ENCODE measurements around the gene LARP1. TPM values are rescaled to one million over a fixed set of nuclear protein-coding genes. Genes with fewer than 3 reads are reported as not detected.
"Not testable (repeated sequence)": the region's sequence is repeated elsewhere in the genome, so short reads cannot be mapped to it uniquely, and the experiment has no call there.

Gene LARP1
- total RNA-seq, 1 donor from 2014 or later, result 24.0 TPM

GRCh38 chr5:154721481-154722058 is 33.6 kb upstream of the LARP1 start:
- H3K4me3 ChIP-seq (ENCODE audit: low read length in 3 of 3), result no peak overlapping the region
- no peaks in the 10 kb centered on the region for H3K27me3 ChIP-seq (ENCODE audit: control insufficient read depth in 3 of 3, insufficient read depth in 3 of 3, low read length in 3 of 3)
- H3K4me1 ChIP-seq (ENCODE audit: control insufficient read depth in 3 of 3, insufficient read depth in 3 of 3, low read length in 3 of 3), result peaks cover 0 to 28% (median 19%) of the 10 kb centered on the region in 3 donors
- H3K9me3 ChIP-seq (ENCODE audit: control insufficient read depth in 3 of 3, low read length in 3 of 3), result no peaks in the 10 kb centered on the region
- no peak overlapping the region for H3K9ac ChIP-seq (ENCODE audit: low read depth in 1 of 3, low read length in 3 of 3)
- H3K27ac ChIP-seq (ENCODE audit: low read depth, low read length), result no peak overlapping the region
- H3K36me3 ChIP-seq (ENCODE audit: control insufficient read depth in 3 of 3, insufficient read depth in 3 of 3, low read length in 3 of 3), result no peaks in the 10 kb centered on the region

GRCh38 chr5:154722097-154722496 is 33.1 kb upstream of the LARP1 start:
- Histone ChIP-seq H3K27me3 (ENCODE audit: control insufficient read depth in 3 of 3, insufficient read depth in 3 of 3, low read length in 3 of 3) (no peaks in the 10 kb centered on the region), H3K27ac (ENCODE audit: low read depth, low read length) (no peak overlapping the region), H3K36me3 (ENCODE audit: control insufficient read depth in 3 of 3, insufficient read depth in 3 of 3, low read length in 3 of 3) (no peaks in the 10 kb centered on the region), H3K9ac (ENCODE audit: low read depth in 1 of 3, low read length in 3 of 3) (no peak overlapping the region), H3K4me1 (ENCODE audit: control insufficient read depth in 3 of 3, insufficient read depth in 3 of 3, low read length in 3 of 3) (peaks cover 0 to 27% (median 19%) of the 10 kb centered on the region in 3 donors), H3K4me3 (ENCODE audit: low read length in 3 of 3) (no peak overlapping the region), H3K9me3 (ENCODE audit: control insufficient read depth in 3 of 3, low read length in 3 of 3) (no peaks in the 10 kb centered on the region)

GRCh38 chr5:154722936-154723335 is 32.2 kb upstream of the LARP1 start:
- Histone ChIP-seq H3K4me3 (ENCODE audit: low read length in 3 of 3) (no peak overlapping the region), H3K36me3 (ENCODE audit: control insufficient read depth in 3 of 3, insufficient read depth in 3 of 3, low read length in 3 of 3) (no peaks in the 10 kb centered on the region), H3K4me1 (ENCODE audit: control insufficient read depth in 3 of 3, insufficient read depth in 3 of 3, low read length in 3 of 3) (peaks cover 0 to 23% (median 19%) of the 10 kb centered on the region in 3 donors), H3K27ac (ENCODE audit: low read depth, low read length) (no peak overlapping the region), H3K9me3 (ENCODE audit: control insufficient read depth in 3 of 3, low read length in 3 of 3) (no peaks in the 10 kb centered on the region), H3K9ac (ENCODE audit: low read depth in 1 of 3, low read length in 3 of 3) (no peak overlapping the region), H3K27me3 (ENCODE audit: control insufficient read depth in 3 of 3, insufficient read depth in 3 of 3, low read length in 3 of 3) (no peaks in the 10 kb centered on the region)

GRCh38 chr5:154723740-154724505 is 31.3 kb upstream of the LARP1 start:
- Histone ChIP-seq H3K9ac (ENCODE audit: low read depth in 1 of 3, low read length in 3 of 3) (no peak overlapping the region), H3K9me3 (ENCODE audit: control insufficient read depth in 3 of 3, low read length in 3 of 3) (no peaks in the 10 kb centered on the region), H3K27ac (ENCODE audit: low read depth, low read length) (no peak overlapping the region), H3K4me1 (ENCODE audit: control insufficient read depth in 3 of 3, insufficient read depth in 3 of 3, low read length in 3 of 3) (peaks cover 0 to 23% (median 18%) of the 10 kb centered on the region in 3 donors), H3K27me3 (ENCODE audit: control insufficient read depth in 3 of 3, insufficient read depth in 3 of 3, low read length in 3 of 3) (no peaks in the 10 kb centered on the region), H3K36me3 (ENCODE audit: control insufficient read depth in 3 of 3, insufficient read depth in 3 of 3, low read length in 3 of 3) (no peaks in the 10 kb centered on the region), H3K4me3 (ENCODE audit: low read length in 3 of 3) (no peak overlapping the region)

DNA sequence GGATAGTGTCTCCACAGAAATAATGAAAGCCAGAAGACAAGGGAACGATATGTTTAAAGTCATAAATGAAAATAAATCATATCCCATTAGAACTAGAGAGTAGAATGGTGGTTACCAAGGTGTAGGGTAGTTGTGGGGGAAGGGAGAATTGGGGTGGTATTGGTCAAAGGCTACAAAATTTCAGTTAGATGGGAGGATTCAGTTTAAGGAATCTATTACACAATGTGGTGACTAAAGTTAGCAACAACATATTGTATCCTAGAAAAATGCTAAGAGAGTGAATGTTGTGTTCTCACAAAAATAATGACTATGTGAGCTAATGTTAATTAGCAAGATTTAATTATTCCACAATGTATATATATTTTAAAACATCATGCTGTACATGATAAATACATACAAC is 27.8 kb upstream of the LARP1 start:
- Histone ChIP-seq H3K4me3 (ENCODE audit: low read length in 3 of 3) (no peak overlapping the region), H3K4me1 (ENCODE audit: control insufficient read depth in 3 of 3, insufficient read depth in 3 of 3, low read length in 3 of 3) (peaks cover 0 to 11% (median 6%) of the 10 kb centered on the region in 3 donors), H3K27ac (ENCODE audit: low read depth, low read length) (no peak overlapping the region), H3K36me3 (ENCODE audit: control insufficient read depth in 3 of 3, insufficient read depth in 3 of 3, low read length in 3 of 3) (no peaks in the 10 kb centered on the region), H3K9me3 (ENCODE audit: control insufficient read depth in 3 of 3, low read length in 3 of 3) (no peaks in the 10 kb centered on the region), H3K27me3 (ENCODE audit: control insufficient read depth in 3 of 3, insufficient read depth in 3 of 3, low read length in 3 of 3) (no peaks in the 10 kb centered on the region), H3K9ac (ENCODE audit: low read depth in 1 of 3, low read length in 3 of 3) (no peak overlapping the region)

- no peak overlapping the region for H3K9ac ChIP-seq (ENCODE audit: low read depth in 1 of 3, low read length in 3 of 3)
- H3K4me3 ChIP-seq (ENCODE audit: low read length in 3 of 3), result no peak overlapping the region
- peaks cover 0 to 4% (median 2%) of the 10 kb centered on the region in 3 donors for H3K4me1 ChIP-seq (ENCODE audit: control insufficient read depth in 3 of 3, insufficient read depth in 3 of 3, low read length in 3 of 3)
- no peaks in the 10 kb centered on the region for H3K9me3 ChIP-seq (ENCODE audit: control insufficient read depth in 3 of 3, low read length in 3 of 3)
- H3K27me3 ChIP-seq (ENCODE audit: control insufficient read depth in 3 of 3, insufficient read depth in 3 of 3, low read length in 3 of 3), result no peaks in the 10 kb centered on the region
- H3K36me3 ChIP-seq (ENCODE audit: control insufficient read depth in 3 of 3, insufficient read depth in 3 of 3, low read length in 3 of 3), result no peaks in the 10 kb centered on the region
- no peak overlapping the region for H3K27ac ChIP-seq (ENCODE audit: low read depth, low read length)
These were observed 26.1 kb upstream of the LARP1 start for GRCh38 chr5:154728939-154729588.

- H3K9me3 ChIP-seq (ENCODE audit: control insufficient read depth in 3 of 3, low read length in 3 of 3), result no peaks in the 10 kb centered on the region
- no peak overlapping the region for H3K9ac ChIP-seq (ENCODE audit: low read depth in 1 of 3, low read length in 3 of 3)
- H3K27ac ChIP-seq (ENCODE audit: low read depth, low read length), result no peak overlapping the region
- H3K4me1 ChIP-seq (ENCODE audit: control insufficient read depth in 3 of 3, insufficient read depth in 3 of 3, low read length in 3 of 3), result peaks cover 0 to 2% (median 0%) of the 10 kb centered on the region in 3 donors
- no peak overlapping the region for H3K4me3 ChIP-seq (ENCODE audit: low read length in 3 of 3)
- no peaks in the 10 kb centered on the region for H3K36me3 ChIP-seq (ENCODE audit: control insufficient read depth in 3 of 3, insufficient read depth in 3 of 3, low read length in 3 of 3)
- H3K27me3 ChIP-seq (ENCODE audit: control insufficient read depth in 3 of 3, insufficient read depth in 3 of 3, low read length in 3 of 3), result no peaks in the 10 kb centered on the region
These were observed 25.6 kb upstream of the LARP1 start for GRCh38 chr5:154729613-154730012.

DNA sequence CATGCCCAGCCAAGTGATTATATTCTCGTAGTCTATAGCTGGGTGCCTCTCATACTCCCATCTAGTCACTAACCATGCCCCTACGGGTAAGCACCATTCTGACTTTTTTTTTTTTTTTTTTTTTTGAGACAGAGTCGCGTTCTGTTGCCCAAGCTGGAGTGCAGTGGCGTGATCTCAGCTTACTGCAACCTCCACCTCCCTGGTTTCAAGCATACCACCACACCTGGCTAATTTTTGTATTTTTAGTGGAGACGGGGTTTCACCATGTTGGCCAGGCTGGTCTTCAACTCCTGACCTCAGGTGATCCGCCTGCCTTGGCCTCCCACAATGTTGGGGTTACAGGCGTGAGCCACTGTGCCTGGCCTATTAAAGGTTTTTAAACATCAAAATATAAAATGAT is 24.4 kb upstream of the LARP1 start:
- H3K36me3 ChIP-seq (ENCODE audit: control insufficient read depth in 3 of 3, insufficient read depth in 3 of 3, low read length in 3 of 3); H3K4me1 ChIP-seq (ENCODE audit: control insufficient read depth in 3 of 3, insufficient read depth in 3 of 3, low read length in 3 of 3); H3K9me3 ChIP-seq (ENCODE audit: control insufficient read depth in 3 of 3, low read length in 3 of 3); H3K4me3 ChIP-seq (ENCODE audit: low read length in 3 of 3); H3K27ac ChIP-seq (ENCODE audit: low read depth, low read length); H3K9ac ChIP-seq (ENCODE audit: low read depth in 1 of 3, low read length in 3 of 3); H3K27me3 ChIP-seq (ENCODE audit: control insufficient read depth in 3 of 3, insufficient read depth in 3 of 3, low read length in 3 of 3): not testable (repeated sequence)

DNA sequence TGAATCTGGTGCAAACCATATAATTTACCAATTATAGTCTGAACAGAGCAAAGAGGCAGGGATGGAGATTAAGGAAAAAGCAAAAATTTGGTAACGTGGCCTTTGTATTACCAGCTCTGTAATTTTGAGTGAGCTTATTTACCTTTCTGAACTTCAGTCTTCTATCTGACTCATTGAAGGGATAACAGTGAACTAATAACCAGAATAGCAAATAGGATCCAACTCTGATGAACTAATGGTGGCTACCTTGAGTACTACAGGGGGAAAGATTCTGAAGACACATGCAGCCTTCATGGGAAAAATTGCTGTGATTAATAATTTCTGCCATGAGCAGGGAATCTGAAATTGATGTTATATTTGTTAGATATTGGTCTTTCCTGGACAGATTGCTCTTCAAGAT is 23.0 kb upstream of the LARP1 start:
- Histone ChIP-seq H3K4me1 (ENCODE audit: control insufficient read depth in 3 of 3, insufficient read depth in 3 of 3, low read length in 3 of 3) (no peaks in the 10 kb centered on the region), H3K27ac (ENCODE audit: low read depth, low read length) (no peak overlapping the region), H3K9ac (ENCODE audit: low read depth in 1 of 3, low read length in 3 of 3) (no peak overlapping the region), H3K36me3 (ENCODE audit: control insufficient read depth in 3 of 3, insufficient read depth in 3 of 3, low read length in 3 of 3) (no peaks in the 10 kb centered on the region), H3K4me3 (ENCODE audit: low read length in 3 of 3) (no peak overlapping the region), H3K27me3 (ENCODE audit: control insufficient read depth in 3 of 3, insufficient read depth in 3 of 3, low read length in 3 of 3) (no peaks in the 10 kb centered on the region), H3K9me3 (ENCODE audit: control insufficient read depth in 3 of 3, low read length in 3 of 3) (no peaks in the 10 kb centered on the region)
